ENCODE results near the gene CLEC14A. TPM values are rescaled to one million over a fixed set of nuclear protein-coding genes. Genes with fewer than 3 reads are reported as not detected.

The CLEC14A gene
- total and polyA plus RNA-seq, 2 donors (not counting 1 experiment from before 2014, with no cell fraction given) = 3.9 to 5.3 TPM

DNA sequence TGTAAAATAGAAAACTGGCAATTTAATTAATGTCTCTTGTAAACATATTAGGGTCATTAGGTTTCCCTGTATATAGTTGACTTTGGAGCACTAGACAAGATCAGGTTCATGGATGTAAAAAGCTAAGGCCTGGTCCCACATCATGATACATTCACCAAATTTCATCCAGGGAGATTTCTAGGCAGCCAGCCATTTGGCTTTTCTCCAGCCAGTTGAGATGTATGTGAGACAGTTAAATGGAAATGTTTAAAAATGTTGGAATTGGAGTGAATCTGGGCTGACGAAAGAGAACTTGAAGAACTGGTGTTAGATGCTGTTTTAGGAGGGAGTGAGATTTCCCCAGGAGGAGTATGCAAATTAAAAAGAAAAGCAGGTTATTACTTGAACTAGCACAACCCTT, 41.8 kb upstream of the CLEC14A start:
- H3K27me3 ChIP-seq (ENCODE audit: control insufficient read depth, insufficient read depth, low read length) = no peaks in the 10 kb centered on the region
- peak; percentile 44 to 82 for DNase-seq (ENCODE audit: low read depth in 2 of 2)

DNA sequence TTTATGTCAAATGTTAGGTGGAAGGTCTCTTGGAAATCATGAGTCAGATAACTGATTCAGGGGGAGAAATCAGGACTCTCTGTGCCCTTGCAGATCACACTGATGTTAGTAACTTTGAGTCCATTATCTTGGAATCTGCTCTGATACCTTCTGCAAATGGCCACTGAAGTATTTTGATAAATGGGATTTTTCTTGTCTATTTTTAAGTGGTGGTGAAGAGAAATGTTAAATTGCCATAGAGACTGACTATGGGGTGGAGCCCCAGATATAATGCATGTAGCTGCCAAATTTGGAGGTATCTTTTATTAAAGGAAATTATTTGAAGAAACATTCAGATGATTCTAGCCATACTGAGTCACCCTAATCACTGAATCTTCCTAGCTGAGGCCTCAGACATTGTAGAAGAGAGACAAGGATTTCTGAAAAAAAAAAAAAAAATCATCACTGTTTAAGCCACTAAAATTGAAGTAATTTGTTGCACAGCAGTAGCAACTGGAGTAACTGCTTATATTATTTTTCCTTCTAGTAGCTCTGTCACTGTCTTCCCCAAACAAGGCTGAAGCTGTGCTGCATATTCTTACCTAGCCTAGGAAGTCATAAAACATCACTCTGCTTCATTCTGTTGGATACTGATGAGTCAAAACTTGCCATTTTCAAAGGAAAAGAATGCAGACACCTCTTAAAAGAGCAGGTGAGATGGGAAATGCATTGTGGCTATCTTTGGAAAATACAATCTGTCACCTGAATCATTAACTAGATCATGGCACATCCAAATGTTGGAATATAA, 36.0 kb upstream of the CLEC14A start:
- TF ChIP-seq, protein P1, sequence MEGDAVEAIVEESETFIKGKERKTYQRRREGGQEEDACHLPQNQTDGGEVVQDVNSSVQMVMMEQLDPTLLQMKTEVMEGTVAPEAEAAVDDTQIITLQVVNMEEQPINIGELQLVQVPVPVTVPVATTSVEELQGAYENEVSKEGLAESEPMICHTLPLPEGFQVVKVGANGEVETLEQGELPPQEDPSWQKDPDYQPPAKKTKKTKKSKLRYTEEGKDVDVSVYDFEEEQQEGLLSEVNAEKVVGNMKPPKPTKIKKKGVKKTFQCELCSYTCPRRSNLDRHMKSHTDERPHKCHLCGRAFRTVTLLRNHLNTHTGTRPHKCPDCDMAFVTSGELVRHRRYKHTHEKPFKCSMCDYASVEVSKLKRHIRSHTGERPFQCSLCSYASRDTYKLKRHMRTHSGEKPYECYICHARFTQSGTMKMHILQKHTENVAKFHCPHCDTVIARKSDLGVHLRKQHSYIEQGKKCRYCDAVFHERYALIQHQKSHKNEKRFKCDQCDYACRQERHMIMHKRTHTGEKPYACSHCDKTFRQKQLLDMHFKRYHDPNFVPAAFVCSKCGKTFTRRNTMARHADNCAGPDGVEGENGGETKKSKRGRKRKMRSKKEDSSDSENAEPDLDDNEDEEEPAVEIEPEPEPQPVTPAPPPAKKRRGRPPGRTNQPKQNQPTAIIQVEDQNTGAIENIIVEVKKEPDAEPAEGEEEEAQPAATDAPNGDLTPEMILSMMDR (conservative IDR thresholded peaks at IDR 0.05 in 1 of 2, IDR thresholded peaks at IDR 0.05 in 1 of 2; ENCODE audit: low read depth in 1 of 2, low read length in 2 of 2) = no peak
- no peak for TF ChIP-seq EZH2 (IDR thresholded peaks at IDR 0.05; ENCODE audit: low read length, missing control alignments)
- Histone ChIP-seq H2AFZ (ENCODE audit: low read length) (peak overlapping the region; percentile 45), H3K4me3 (replicated peaks in 1 of 4; ENCODE audit: control extremely low read depth in 1 of 4, insufficient read depth in 1 of 4, low read depth in 3 of 4, low read length in 4 of 4) (no peak overlapping the region), H3K79me2 (ENCODE audit: control insufficient read depth, insufficient read depth, low read length) (no peaks in the 10 kb centered on the region), H3K4me2 (ENCODE audit: extremely low read depth, insufficient read depth, low read length) (no peak overlapping the region), H3K27ac (ENCODE audit: insufficient read depth, low read length) (peak overlapping the region; percentile 40), H3K9me3 (ENCODE audit: control insufficient read depth, insufficient read depth, low read depth, low read length) (no peaks in the 10 kb centered on the region), H3K9ac (ENCODE audit: insufficient read depth, low read length) (no peak overlapping the region), H3K36me3 (ENCODE audit: control insufficient read depth, insufficient read depth, low read length) (no peaks in the 10 kb centered on the region), H3K27me3 (ENCODE audit: control insufficient read depth, insufficient read depth, low read length) (no peaks in the 10 kb centered on the region), H4K20me1 (ENCODE audit: control insufficient read depth, extremely low read depth, insufficient read depth, low read length) (no peaks in the 10 kb centered on the region), H3K4me1 (ENCODE audit: control insufficient read depth, extremely low read depth, insufficient read depth, low read length) (peaks cover 5% of the 10 kb centered on the region)
- peak in 1 of 2 donors; percentile 71 for DNase-seq (ENCODE audit: low read depth in 2 of 2)

More for the DNA sequence above, 41.8 kb upstream of the CLEC14A start:
- H3K4me1 ChIP-seq (ENCODE audit: control insufficient read depth, extremely low read depth, insufficient read depth, low read length) = no peaks in the 10 kb centered on the region
- H3K36me3 ChIP-seq (ENCODE audit: control insufficient read depth, insufficient read depth, low read length) = no peaks in the 10 kb centered on the region
- H3K4me2 ChIP-seq (ENCODE audit: extremely low read depth, insufficient read depth, low read length) = peak overlapping the region; percentile 23
- H3K79me2 ChIP-seq (ENCODE audit: control insufficient read depth, insufficient read depth, low read length) = no peaks in the 10 kb centered on the region
- H3K4me3 ChIP-seq (replicated peaks in 1 of 4; ENCODE audit: control extremely low read depth in 1 of 4, insufficient read depth in 1 of 4, low read depth in 3 of 4, low read length in 4 of 4) = no peak overlapping the region
- no peak overlapping the region for H3K27ac ChIP-seq (ENCODE audit: insufficient read depth, low read length)
- H2AFZ ChIP-seq (ENCODE audit: low read length) = peak overlapping the region; percentile 51
- no peak overlapping the region for H3K9ac ChIP-seq (ENCODE audit: insufficient read depth, low read length)
- H4K20me1 ChIP-seq (ENCODE audit: control insufficient read depth, extremely low read depth, insufficient read depth, low read length) = no peaks in the 10 kb centered on the region
- TF ChIP-seq, protein P1 (conservative IDR thresholded peaks at IDR 0.05 in 1 of 2, IDR thresholded peaks at IDR 0.05 in 1 of 2; ENCODE audit: low read depth in 1 of 2, low read length in 2 of 2) = no peak
- TF ChIP-seq EZH2 (IDR thresholded peaks at IDR 0.05; ENCODE audit: low read length, missing control alignments) = no peak
- H3K9me3 ChIP-seq (ENCODE audit: control insufficient read depth, insufficient read depth, low read depth, low read length) = no peaks in the 10 kb centered on the region

DNA sequence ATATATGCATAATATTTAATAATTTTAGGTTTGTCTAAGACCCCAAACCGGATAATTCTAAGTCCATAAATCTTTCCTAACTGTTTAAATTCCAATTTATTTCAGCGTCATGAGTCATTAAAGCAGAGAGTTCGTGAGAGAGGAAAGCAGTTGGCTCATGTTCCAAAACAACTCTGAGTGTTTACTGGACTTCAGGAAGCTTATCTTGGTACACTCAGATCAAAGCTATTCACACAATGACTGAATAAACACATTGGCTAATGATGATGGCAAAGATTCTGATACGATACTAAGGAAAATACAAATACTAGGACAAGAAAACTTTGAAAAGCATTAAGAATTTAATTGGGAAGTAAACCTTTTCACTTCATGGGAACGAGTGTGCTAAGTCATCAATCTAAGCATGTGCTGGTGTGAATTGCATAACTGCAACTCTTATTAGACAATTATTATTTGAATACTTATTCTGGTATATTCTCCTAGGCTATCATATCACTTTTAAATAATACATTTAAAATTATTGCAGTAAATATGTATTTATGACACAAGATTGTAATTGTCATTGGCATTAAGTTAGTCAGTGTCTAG, 34.8 kb upstream of the CLEC14A start:
- Histone ChIP-seq H4K20me1 (ENCODE audit: control insufficient read depth, extremely low read depth, insufficient read depth, low read length) (no peaks in the 10 kb centered on the region), H2AFZ (ENCODE audit: low read length) (no peak overlapping the region), H3K4me2 (ENCODE audit: extremely low read depth, insufficient read depth, low read length) (peak overlapping the region; percentile 65), H3K36me3 (ENCODE audit: control insufficient read depth, insufficient read depth, low read length) (no peaks in the 10 kb centered on the region), H3K27me3 (ENCODE audit: control insufficient read depth, insufficient read depth, low read length) (no peaks in the 10 kb centered on the region), H3K4me1 (ENCODE audit: control insufficient read depth, extremely low read depth, insufficient read depth, low read length) (peaks cover 5% of the 10 kb centered on the region), H3K79me2 (ENCODE audit: control insufficient read depth, insufficient read depth, low read length) (no peaks in the 10 kb centered on the region), H3K9ac (ENCODE audit: insufficient read depth, low read length) (no peak overlapping the region), H3K9me3 (ENCODE audit: control insufficient read depth, insufficient read depth, low read depth, low read length) (no peaks in the 10 kb centered on the region), H3K4me3 (replicated peaks in 1 of 4; ENCODE audit: control extremely low read depth in 1 of 4, insufficient read depth in 1 of 4, low read depth in 3 of 4, low read length in 4 of 4) (no peak overlapping the region), H3K27ac (ENCODE audit: insufficient read depth, low read length) (peak overlapping the region; percentile 40)
- no peak for TF ChIP-seq EZH2 (IDR thresholded peaks at IDR 0.05; ENCODE audit: low read length, missing control alignments)
- TF ChIP-seq, protein P1 (conservative IDR thresholded peaks at IDR 0.05 in 1 of 2, IDR thresholded peaks at IDR 0.05 in 1 of 2; ENCODE audit: low read depth in 1 of 2, low read length in 2 of 2) = no peak
- DNase-seq (ENCODE audit: low read depth in 2 of 2) = peak; percentile 95 to 96

Data from fibroblast of lung (primary cell).